Fibroblast of mammary gland (primary cell): ENCODE measurements around the gene C11orf24.
"Not testable (repeated sequence)": the region's sequence is repeated elsewhere in the genome, so short reads cannot be mapped to it uniquely, and the experiment has no call there.

Experiments used
- DNase-seq: peaks from one replicate; pipeline ENCODE4 v3.0.0-alpha.2; 2010; ENCODE audit warnings: low read depth
- H3K4me3 ChIP-seq: 2 replicates; pipeline ENCODE4 v1.5.1; 2011; ENCODE audit warnings: low read depth, mild to moderate bottlenecking, low read length, moderate library complexity; ENCODE audit not compliant: control insufficient read depth
- CTCF ChIP-seq: conservative IDR thresholded peaks from 2 replicates; pipeline ENCODE4 v1.5.1; 2011; ENCODE audit warnings: low read depth, low read length, inconsistent platforms; ENCODE audit not compliant: control insufficient read depth, insufficient read depth

Gene C11orf24

GRCh38 chr11:68254421-68254820, 17.4 kb downstream of the C11orf24 start:
- no peak for DNase-seq
- H3K4me3 ChIP-seq = no peak overlapping the region
- TF ChIP-seq CTCF = no peak

- TF ChIP-seq CTCF = no peak
- DNase-seq = no peak
- no peak overlapping the region for H3K4me3 ChIP-seq
These were observed 20.0 kb downstream of the C11orf24 start for GRCh38 chr11:68251765-68252164.

- not testable (repeated sequence) for DNase-seq, H3K4me3 ChIP-seq
These were observed 26.9 kb downstream of the C11orf24 start for GRCh38 chr11:68244912-68245311.

- not testable (repeated sequence) for DNase-seq, H3K4me3 ChIP-seq
These were observed 27.9 kb downstream of the C11orf24 start for GRCh38 chr11:68243847-68244246.

GRCh38 chr11:68242616-68243015, 29.2 kb downstream of the C11orf24 start:
- H3K4me3 ChIP-seq = no peak overlapping the region
- no peak for TF ChIP-seq CTCF

GRCh38 chr11:68231621-68232020, 40.2 kb downstream of the C11orf24 start:
- no peak for TF ChIP-seq CTCF
- no peak overlapping the region for H3K4me3 ChIP-seq
- DNase-seq = no peak

More at GRCh38 chr11:68242616-68243015, 29.2 kb downstream of the C11orf24 start:
- DNase-seq = no peak

GRCh38 chr11:68229601-68230000, 42.2 kb downstream of the C11orf24 start:
- no peak overlapping the region for H3K4me3 ChIP-seq
- no peak for DNase-seq
- no peak for TF ChIP-seq CTCF

- no peak overlapping the region for H3K4me3 ChIP-seq
- no peak for TF ChIP-seq CTCF
- DNase-seq = no peak
These were observed 45.4 kb downstream of the C11orf24 start for GRCh38 chr11:68226421-68226820.
